HCT116 (cell line): ENCODE data around the gene ST7. TPM values are rescaled to one million over a fixed set of nuclear protein-coding genes. Genes with fewer than 3 reads are reported as not detected.

Experiments
- ATAC-seq: fragments of 200-7000 bp; cut with Tn5 transposase; 2 replicates; pipeline ENCODE4 v1.9.1; 2020; ENCODE audit warnings: mild to moderate bottlenecking, moderate library complexity
- BruUV-seq: library from RNA; stranded (reverse); fragments of 400-500 nt; replicated peaks from 2 replicates; lab custom pipeline; 2021; lab: Mats Ljungman, UMichigan
- CTCF ChIA-PET: fragments of 300-600 bp; sonication (Branson Sonifier 250); formaldehyde crosslinking; loops from one replicate; lab custom pipeline; 2021; ENCODE audit warnings: antibody characterized with exemption; lab: Charles Lee
- POLR2A ChIA-PET: fragments of 300-600, 350-600 bp; sonication (Branson Sonifier 250); formaldehyde crosslinking; loops from one replicate; lab custom pipeline; 2021; ENCODE audit warnings: antibody characterized with exemption; lab: Charles Lee
- RAD21 ChIA-PET, 2 experiments: fragments of 300-600 bp; sonication (Branson Sonifier 250); formaldehyde crosslinking; loops; one replicate each; lab custom pipeline; 2023; ENCODE audit warnings: low total read pairs in 2 of 2; ENCODE audit not compliant: uncharacterized antibody in 2 of 2, unreplicated experiment in 2 of 2, low non-redundant PET in 1 of 2; lab: Charles Lee
- DNase-seq: peaks from one replicate; pipeline ENCODE4 v3.0.0-alpha.2; 2010; ENCODE audit warnings: low read depth, low spot score
- H2AFZ ChIP-seq: fragments of 200-600 bp; shearing (Covaris generic), sonication (generic); 2 replicates; pipeline ENCODE4 v1.6.1; 2017; ENCODE audit warnings: low read depth, mixed run types, mixed read lengths, antibody characterized with exemption, low read length; ENCODE audit not compliant: poor library complexity, severe bottlenecking
- H3K27ac ChIP-seq: 2 replicates; pipeline ENCODE4 v1.5.1; 2012; ENCODE audit warnings: low read depth, low read length
- H3K27me3 ChIP-seq: fragments of 200-600 bp; sonication (generic); 2 replicates; pipeline ENCODE4 v1.6.1; 2016; ENCODE audit warnings: mixed run types, low read length, mixed read lengths; ENCODE audit not compliant: insufficient read depth
- H3K36me3 ChIP-seq, 2 experiments: fragments of 200-500 bp in 1 of 2; fragments of 200-600 bp in 1 of 2; sonication (Bioruptor generic) in 1 of 2; sonication (generic) in 1 of 2; 2 replicates each; pipeline versions ENCODE4 v1.5.1 to v1.6.1; 2014 to 2016; ENCODE audit warnings: low read length in 2 of 2, inconsistent platforms in 1 of 2, mixed read lengths in 1 of 2, mixed run types in 1 of 2; ENCODE audit not compliant: insufficient read depth in 2 of 2, control insufficient read depth in 1 of 2
- H3K4me1 ChIP-seq, 2 experiments: fragments of 200-600 bp in 1 of 2; sonication (generic) in 1 of 2; 2 replicates each; pipeline versions ENCODE4 v1.5.1 to v1.6.1; 2012 to 2017; ENCODE audit warnings: low read length in 2 of 2, inconsistent platforms in 1 of 2, mild to moderate bottlenecking in 1 of 2, mixed read lengths in 1 of 2, mixed run types in 1 of 2, moderate library complexity in 1 of 2; ENCODE audit not compliant: insufficient read depth in 2 of 2, control insufficient read depth in 1 of 2
- H3K4me2 ChIP-seq: fragments of 200-600 bp; sonication (generic); 2 replicates; pipeline ENCODE4 v1.6.1; 2017; ENCODE audit warnings: mixed run types, low read length, mixed read lengths
- H3K4me3 ChIP-seq, 2 experiments: fragments of 200-600 bp in 1 of 2; sonication (generic) in 1 of 2; replicated peaks in 1 of 2; 2 replicates each; pipeline ENCODE4 v1.5.1; 2011 to 2016; ENCODE audit warnings: low read length in 2 of 2, control low read depth in 1 of 2, low read depth in 1 of 2, mild to moderate bottlenecking in 1 of 2, mixed read lengths in 1 of 2, mixed run types in 1 of 2
- H3K79me2 ChIP-seq: fragments of 200-600 bp; sonication (generic); 2 replicates; pipeline ENCODE4 v1.6.1; 2017; ENCODE audit warnings: mild to moderate bottlenecking, mixed run types, low read length, moderate library complexity, mixed read lengths; ENCODE audit not compliant: insufficient read depth
- H3K9ac ChIP-seq: fragments of 200-600 bp; sonication (generic); 2 replicates; pipeline ENCODE4 v1.6.1; 2016; ENCODE audit warnings: low read length, mixed read lengths
- H3K9me2 ChIP-seq: fragments of 200-600 bp; sonication (generic), shearing (Covaris generic); 2 replicates; pipeline ENCODE4 v1.6.1; 2017; ENCODE audit warnings: mixed run types, mild to moderate bottlenecking, moderate library complexity; ENCODE audit not compliant: insufficient read depth
- H3K9me3 ChIP-seq, 2 experiments: fragments of 200-500 bp in 1 of 2; fragments of 200-600 bp in 1 of 2; sonication (Bioruptor generic) in 1 of 2; sonication (generic) in 1 of 2; 2 replicates each; pipeline ENCODE4 v1.6.1; 2014 to 2017; ENCODE audit warnings: low read length in 2 of 2, mixed read lengths in 2 of 2, inconsistent platforms in 1 of 2, low read depth in 1 of 2, mild to moderate bottlenecking in 1 of 2, mixed run types in 1 of 2, moderate library complexity in 1 of 2; ENCODE audit not compliant: control insufficient read depth in 1 of 2, insufficient read depth in 1 of 2
- H4K20me1 ChIP-seq: fragments of 200-600 bp; sonication (generic), shearing (Covaris generic); 2 replicates; pipeline ENCODE4 v1.6.1; 2017; ENCODE audit warnings: mixed run types, mild to moderate bottlenecking, moderate library complexity; ENCODE audit not compliant: insufficient read depth
- ATF3 ChIP-seq: IDR thresholded peaks from 2 replicates; pipeline ENCODE4 v1.6.1; 2012
- CEBPB ChIP-seq: IDR thresholded peaks from 2 replicates; pipeline ENCODE4 v1.6.1; 2012; ENCODE audit warnings: low read depth
- EGR1 ChIP-seq: IDR thresholded peaks from 2 replicates; pipeline ENCODE4 v1.6.1; 2012; ENCODE audit warnings: low read depth
- EZH2 ChIP-seq: fragments of 200-600 bp; sonication (generic); IDR thresholded peaks from 2 replicates; pipeline ENCODE4 v1.6.1; 2017; ENCODE audit warnings: antibody characterized with exemption, mixed run types
- FOSL1 ChIP-seq: IDR thresholded peaks from 2 replicates; pipeline ENCODE4 v1.6.1; 2012; ENCODE audit warnings: low read depth
- RAD21 ChIP-seq: IDR thresholded peaks from 2 replicates; pipeline ENCODE4 v1.6.1; 2012; ENCODE audit warnings: low read depth, mild to moderate bottlenecking
- SP1 ChIP-seq: IDR thresholded peaks from 2 replicates; pipeline ENCODE4 v1.6.1; 2012; ENCODE audit warnings: low read depth
- YY1 ChIP-seq: IDR thresholded peaks from 2 replicates; pipeline ENCODE4 v1.6.1; 2011; ENCODE audit warnings: low read length, low read depth, moderate library complexity, mild to moderate bottlenecking; ENCODE audit not compliant: insufficient replicate concordance; ENCODE audit errors: extremely low read depth
- ZBTB33 ChIP-seq: IDR thresholded peaks from 2 replicates; pipeline ENCODE4 v1.6.1; 2011; ENCODE audit warnings: mild to moderate bottlenecking, low read length, moderate library complexity; ENCODE audit not compliant: insufficient replicate concordance; ENCODE audit errors: extremely low read depth
- ZNF274 ChIP-seq: fragments of 200-500 bp; sonication (Bioruptor generic); IDR thresholded peaks from 2 replicates; pipeline ENCODE4 v1.6.1; 2014; ENCODE audit warnings: mild to moderate bottlenecking, low read depth, low read length, inconsistent platforms
- intact Hi-C: fragments of 100-400 bp; cut with micrococcal nuclease; formaldehyde crosslinking; loops from 2 replicates; pipeline ENCODE4 v1.10.0; 2022
- total RNA-seq: library from RNA; stranded (reverse); gene quantifications from one replicate; pipeline ENCODE4 v1.2.1, GENCODE V29; 2021; ENCODE audit not compliant: unreplicated experiment

ST7 gene
- total RNA-seq, 1 experiment from 2014 or later: 12.6 TPM

- TF ChIP-seq EGR1: no peak
- no peak for TF ChIP-seq CEBPB
- TF ChIP-seq FOSL1: no peak
Measured at GRCh38 chr7:117200132-117200531, 246.8 kb downstream of the ST7 start (continued).

GRCh38 chr7:117200786-117201458 is 247.6 kb downstream of the ST7 start:
- CTCF ChIA-PET: interaction anchor here (1.0 kb wide), 1 partner anchor 12 kb away, joined by 4 read pairs; no protein-coding TSS in a partner anchor
- H3K27me3 ChIP-seq: no peaks in the 10 kb centered on the region

GRCh38 chr7:117202511-117202910 is 249.2 kb downstream of the ST7 start:
- Histone ChIP-seq H3K9me2 (no peaks in the 10 kb centered on the region), H3K4me2 (no peak overlapping the region), H2AFZ (no peak overlapping the region), H3K4me3 (no peak overlapping the region), H3K4me1 (no peaks in the 10 kb centered on the region), H3K79me2 (no peaks in the 10 kb centered on the region), H3K9ac (no peak overlapping the region), H3K9me3 (no peaks in the 10 kb centered on the region), H3K27ac (no peak overlapping the region), H3K27me3 (no peaks in the 10 kb centered on the region), H3K36me3 (no peaks in the 10 kb centered on the region), H4K20me1 (no peaks in the 10 kb centered on the region)
- CTCF ChIA-PET: interaction anchor here (0.8 kb wide), 1 partner anchor 10 kb away, joined by 4 read pairs; no protein-coding TSS in a partner anchor
- POLR2A ChIA-PET: no interaction called here
- intact Hi-C loops: no loop called here
- no TSS peak for BruUV-seq
- TF ChIP-seq EZH2 (no peak), CEBPB (no peak), ZNF274 (no peak), RAD21 (no peak), EGR1 (no peak), SP1 (no peak), YY1 (no peak), ATF3 (no peak), ZBTB33 (no peak)
- ATAC-seq (no peak), DNase-seq (no peak)
- RAD21 ChIA-PET: no interaction called here

More at GRCh38 chr7:117200786-117201458, 247.6 kb downstream of the ST7 start:
- ATAC-seq: no peak
- Histone ChIP-seq H3K9me2 (no peaks in the 10 kb centered on the region), H3K4me1 (no peaks in the 10 kb centered on the region), H3K36me3 (no peaks in the 10 kb centered on the region)
- POLR2A ChIA-PET: no interaction called here
- intact Hi-C loops: no loop called here
- TF ChIP-seq EZH2: no peak
- TF ChIP-seq, all 23 proteins: peak for 0
- no peaks in the 10 kb centered on the region for H3K9me3 ChIP-seq
- no peak overlapping the region for H3K9ac ChIP-seq
- RAD21 ChIA-PET: no interaction called here
- no peaks in the 10 kb centered on the region for H4K20me1 ChIP-seq
- H3K79me2 ChIP-seq: no peaks in the 10 kb centered on the region
- DNase-seq: no peak
- H2AFZ ChIP-seq: no peak overlapping the region
- no TSS peak for BruUV-seq
- H3K4me3 ChIP-seq: no peak overlapping the region
- H3K27ac ChIP-seq: no peak overlapping the region
- H3K4me2 ChIP-seq: no peak overlapping the region
